ENCODE measurements around the gene GRIK4. TPM values are rescaled to one million over a fixed set of nuclear protein-coding genes. Genes with fewer than 3 reads are reported as not detected.
A peak's percentile ranks its signal among the peaks of the same experiment; 100 is the strongest.

GRIK4 gene
- total RNA-seq, 1 donor from 2014 or later = 2.2 TPM

DNA sequence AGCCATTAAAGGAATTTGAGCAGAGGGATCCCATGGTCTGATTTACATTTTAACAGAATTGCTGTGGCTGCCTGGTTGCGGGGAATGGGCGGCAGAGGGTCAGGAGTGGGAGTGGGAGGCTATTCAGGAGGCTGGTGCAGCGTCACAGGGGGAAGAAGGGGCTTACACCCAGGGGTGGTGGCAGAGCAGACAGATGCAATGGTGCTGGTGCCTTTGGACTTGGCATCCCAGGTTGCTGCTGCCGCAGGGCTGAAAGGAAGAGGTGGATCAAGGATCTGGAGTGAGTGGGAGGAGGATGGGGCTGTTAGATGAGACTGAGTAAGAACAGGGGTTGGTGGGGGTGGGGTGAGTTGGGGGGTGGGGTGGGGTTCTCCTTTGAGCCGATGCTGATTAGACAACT is 38.5 kb downstream of the GRIK4 start:
- TF ChIP-seq EZH2 (IDR thresholded peaks at IDR 0.05; ENCODE audit: insufficient read depth, low read length) = no peak
- TF ChIP-seq, protein P1, sequence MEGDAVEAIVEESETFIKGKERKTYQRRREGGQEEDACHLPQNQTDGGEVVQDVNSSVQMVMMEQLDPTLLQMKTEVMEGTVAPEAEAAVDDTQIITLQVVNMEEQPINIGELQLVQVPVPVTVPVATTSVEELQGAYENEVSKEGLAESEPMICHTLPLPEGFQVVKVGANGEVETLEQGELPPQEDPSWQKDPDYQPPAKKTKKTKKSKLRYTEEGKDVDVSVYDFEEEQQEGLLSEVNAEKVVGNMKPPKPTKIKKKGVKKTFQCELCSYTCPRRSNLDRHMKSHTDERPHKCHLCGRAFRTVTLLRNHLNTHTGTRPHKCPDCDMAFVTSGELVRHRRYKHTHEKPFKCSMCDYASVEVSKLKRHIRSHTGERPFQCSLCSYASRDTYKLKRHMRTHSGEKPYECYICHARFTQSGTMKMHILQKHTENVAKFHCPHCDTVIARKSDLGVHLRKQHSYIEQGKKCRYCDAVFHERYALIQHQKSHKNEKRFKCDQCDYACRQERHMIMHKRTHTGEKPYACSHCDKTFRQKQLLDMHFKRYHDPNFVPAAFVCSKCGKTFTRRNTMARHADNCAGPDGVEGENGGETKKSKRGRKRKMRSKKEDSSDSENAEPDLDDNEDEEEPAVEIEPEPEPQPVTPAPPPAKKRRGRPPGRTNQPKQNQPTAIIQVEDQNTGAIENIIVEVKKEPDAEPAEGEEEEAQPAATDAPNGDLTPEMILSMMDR (IDR thresholded peaks at IDR 0.05; ENCODE audit: insufficient read depth, low read depth, low read length) = no peak
- no peaks in the 10 kb centered on the region for H3K9me3 Mint-ChIP-seq (ENCODE audit: unreplicated experiment)
- FAIRE-seq (no peak), DNase-seq (ENCODE audit: low read depth) (no peak)
- no peak overlapping the region for H3K4me3 Mint-ChIP-seq (ENCODE audit: unreplicated experiment)
- no peaks in the 10 kb centered on the region for H3K27me3 Mint-ChIP-seq (ENCODE audit: low read depth, unreplicated experiment)
- peaks cover 64% of the 10 kb centered on the region for H3K4me1 Mint-ChIP-seq (ENCODE audit: low read depth, unreplicated experiment)
- Histone ChIP-seq H3K27me3 (ENCODE audit: insufficient read depth, low read length) (no peaks in the 10 kb centered on the region), H3K36me3 (ENCODE audit: insufficient read depth, low read length) (no peaks in the 10 kb centered on the region), H3K79me2 (ENCODE audit: insufficient read depth, low read length) (no peaks in the 10 kb centered on the region), H3K9me3 (ENCODE audit: insufficient read depth, low read depth, low read length) (no peaks in the 10 kb centered on the region), H3K4me3 (ENCODE audit: insufficient read depth, low read depth, low read length) (no peak overlapping the region), H4K20me1 (ENCODE audit: insufficient read depth, low read length) (no peaks in the 10 kb centered on the region), H2AFZ (ENCODE audit: low read depth, low read length) (no peak overlapping the region), H3K4me1 (ENCODE audit: insufficient read depth, low read length) (peaks cover 28% of the 10 kb centered on the region), H3K27ac (ENCODE audit: low read depth, low read length) (no peak overlapping the region), H3K4me2 (ENCODE audit: low read length) (no peak overlapping the region), H3K9ac (ENCODE audit: low read length) (no peak overlapping the region)
- H3K27ac Mint-ChIP-seq (ENCODE audit: unreplicated experiment) = peak overlapping the region; percentile 6
- no peaks in the 10 kb centered on the region for H3K36me3 Mint-ChIP-seq (ENCODE audit: low read depth, unreplicated experiment)

DNA sequence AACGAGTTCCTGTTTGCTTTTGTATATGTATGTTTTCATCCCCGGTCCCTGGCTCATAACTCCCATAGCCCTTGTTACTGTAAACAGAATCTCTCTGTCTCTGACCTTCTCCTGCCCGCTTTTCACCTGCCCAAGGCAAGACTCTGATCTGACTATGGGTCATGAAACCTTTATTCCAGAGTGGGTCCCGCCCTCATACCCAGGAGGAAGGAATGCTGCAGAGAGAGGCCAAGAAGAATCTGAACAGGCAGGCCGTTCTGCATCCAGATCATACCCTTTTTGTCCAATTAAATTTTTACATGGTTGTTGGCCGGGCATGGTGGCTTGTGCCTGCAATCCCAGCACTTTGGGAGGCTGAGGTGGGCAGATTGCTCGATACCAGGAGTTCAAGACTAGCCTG is 39.6 kb downstream of the GRIK4 start:
- no peaks in the 10 kb centered on the region for H3K9me3 ChIP-seq (ENCODE audit: insufficient read depth, low read depth, low read length)

More for the DNA sequence above, 39.6 kb downstream of the GRIK4 start:
- no peak overlapping the region for H3K27ac ChIP-seq (ENCODE audit: low read depth, low read length)
- Mint-ChIP-seq H3K27me3 (ENCODE audit: low read depth, unreplicated experiment) (peaks cover 5% of the 10 kb centered on the region), H3K9me3 (ENCODE audit: unreplicated experiment) (no peaks in the 10 kb centered on the region), H3K36me3 (ENCODE audit: low read depth, unreplicated experiment) (no peaks in the 10 kb centered on the region), H3K4me1 (ENCODE audit: low read depth, unreplicated experiment) (peaks cover 71% of the 10 kb centered on the region), H3K4me3 (ENCODE audit: unreplicated experiment) (no peak overlapping the region), H3K27ac (ENCODE audit: unreplicated experiment) (no peak overlapping the region)
- H3K27me3 ChIP-seq (ENCODE audit: insufficient read depth, low read length) = no peaks in the 10 kb centered on the region
- no peak overlapping the region for H3K4me2 ChIP-seq (ENCODE audit: low read length)
- no peak for TF ChIP-seq EZH2 (IDR thresholded peaks at IDR 0.05; ENCODE audit: insufficient read depth, low read length)
- TF ChIP-seq, protein P1 (IDR thresholded peaks at IDR 0.05; ENCODE audit: insufficient read depth, low read depth, low read length) = no peak
- no peak overlapping the region for H2AFZ ChIP-seq (ENCODE audit: low read depth, low read length)
- FAIRE-seq (no peak), DNase-seq (ENCODE audit: low read depth) (no peak)
- no peaks in the 10 kb centered on the region for H3K36me3 ChIP-seq (ENCODE audit: insufficient read depth, low read length)
- H3K4me3 ChIP-seq (ENCODE audit: insufficient read depth, low read depth, low read length) = no peak overlapping the region
- H4K20me1 ChIP-seq (ENCODE audit: insufficient read depth, low read length) = no peaks in the 10 kb centered on the region
- H3K4me1 ChIP-seq (ENCODE audit: insufficient read depth, low read length) = peaks cover 30% of the 10 kb centered on the region
- no peaks in the 10 kb centered on the region for H3K79me2 ChIP-seq (ENCODE audit: insufficient read depth, low read length)
- H3K9ac ChIP-seq (ENCODE audit: low read length) = no peak overlapping the region
